RWPE2 (cell line): ENCODE results near the gene LCN6.
"Not testable (repeated sequence)": the region's sequence is repeated elsewhere in the genome, so short reads cannot be mapped to it uniquely, and the experiment has no call there.

Experiments
- ATAC-seq: fragments of 200-7000 bp; cut with Tn5 transposase; 3 replicates; pipeline ENCODE4 v1.9.1; 2021; ENCODE audit warnings: low read depth
- DNase-seq: peaks from one replicate; pipeline ENCODE4 v3.0.0-alpha.2; 2020; ENCODE audit warnings: low spot score
- H3K27ac ChIP-seq: fragments of 450-650 bp; 2 replicates; pipeline ENCODE4 v1.5.1; 2017; ENCODE audit warnings: mild to moderate bottlenecking; ENCODE audit not compliant: poor library complexity, severe bottlenecking
- H3K27me3 ChIP-seq: fragments of 250-450 bp; sonication (Bioruptor Pico); 2 replicates; pipeline ENCODE4 v1.5.1; 2021; ENCODE audit warnings: mild to moderate bottlenecking, moderate library complexity; ENCODE audit not compliant: insufficient read depth, poor library complexity, severe bottlenecking
- H3K36me3 ChIP-seq: fragments of 250-450 bp; sonication (Bioruptor Pico); 2 replicates; pipeline ENCODE4 v1.5.1; 2020; ENCODE audit warnings: low read depth, mild to moderate bottlenecking, moderate library complexity
- H3K4me1 ChIP-seq: fragments of 250-450 bp; sonication (Bioruptor Pico); 2 replicates; pipeline ENCODE4 v1.5.1; 2021; ENCODE audit warnings: mild to moderate bottlenecking, moderate library complexity; ENCODE audit not compliant: insufficient read depth, poor library complexity, severe bottlenecking
- H3K4me3 ChIP-seq: fragments of 250-450 bp; sonication (Bioruptor Pico); 2 replicates; pipeline ENCODE4 v1.5.1; 2021; ENCODE audit warnings: mild to moderate bottlenecking, moderate library complexity; ENCODE audit not compliant: severe bottlenecking
- H3K9me3 ChIP-seq: fragments of 250-450 bp; sonication (Bioruptor Pico); 2 replicates; pipeline ENCODE4 v1.5.1; 2021; ENCODE audit warnings: mild to moderate bottlenecking, moderate library complexity; ENCODE audit not compliant: severe bottlenecking
- CTCF ChIP-seq: fragments of 450-650 bp; IDR thresholded peaks from one replicate; pipeline ENCODE4 v1.5.1; 2017; ENCODE audit warnings: mild to moderate bottlenecking, moderate library complexity; ENCODE audit not compliant: poor library complexity, severe bottlenecking

The LCN6 gene

GRCh38 chr9:136769710-136770191, 21.4 kb upstream of the LCN6 start:
- Histone ChIP-seq H3K27ac (no peak overlapping the region), H3K4me1 (no peaks in the 10 kb centered on the region), H3K9me3 (no peaks in the 10 kb centered on the region), H3K4me3 (no peak overlapping the region), H3K27me3 (peaks cover 5% of the 10 kb centered on the region), H3K36me3 (no peaks in the 10 kb centered on the region)
- ATAC-seq (no peak), DNase-seq (peak; percentile 27)
- no peak for TF ChIP-seq CTCF

DNA sequence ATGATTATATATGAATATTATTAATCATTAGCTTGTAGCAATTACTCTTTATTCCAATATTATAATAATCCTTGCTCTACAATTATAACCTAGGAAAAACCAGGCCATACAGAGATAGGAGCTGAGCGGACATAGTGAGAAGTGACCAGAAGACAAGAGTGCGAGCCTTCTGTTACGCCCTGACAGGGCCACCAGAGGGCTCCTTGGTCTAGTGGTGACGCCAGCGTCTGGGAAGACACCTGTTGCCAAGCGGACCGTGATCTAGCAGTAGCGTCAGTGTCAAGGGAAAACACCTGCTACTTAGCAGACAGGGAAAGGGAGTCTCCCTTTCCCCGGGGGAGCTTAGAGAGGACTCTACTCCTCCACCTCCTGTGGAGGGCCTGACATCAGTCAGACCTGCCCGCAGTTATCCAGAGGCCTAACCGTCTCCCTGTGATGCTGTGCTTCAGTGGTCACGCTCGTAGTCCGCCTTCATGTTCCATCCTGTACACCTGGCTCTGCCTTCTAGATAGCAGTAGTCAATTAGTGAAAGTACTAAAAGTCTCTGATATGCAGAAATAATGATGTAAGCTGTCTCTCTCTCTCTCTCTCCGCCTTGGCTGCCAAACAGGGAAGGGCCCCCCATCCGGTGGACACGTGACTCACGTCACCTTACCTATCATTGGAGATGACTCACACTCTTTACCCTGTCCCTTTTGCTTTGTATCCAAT, 18.2 kb upstream of the LCN6 start:
- DNase-seq: peak; percentile 65
- H3K27ac ChIP-seq, H3K4me1 ChIP-seq, H3K36me3 ChIP-seq, ATAC-seq, H3K27me3 ChIP-seq, H3K4me3 ChIP-seq, H3K9me3 ChIP-seq: not testable (repeated sequence)
- peak; percentile 38 for TF ChIP-seq CTCF

DNA sequence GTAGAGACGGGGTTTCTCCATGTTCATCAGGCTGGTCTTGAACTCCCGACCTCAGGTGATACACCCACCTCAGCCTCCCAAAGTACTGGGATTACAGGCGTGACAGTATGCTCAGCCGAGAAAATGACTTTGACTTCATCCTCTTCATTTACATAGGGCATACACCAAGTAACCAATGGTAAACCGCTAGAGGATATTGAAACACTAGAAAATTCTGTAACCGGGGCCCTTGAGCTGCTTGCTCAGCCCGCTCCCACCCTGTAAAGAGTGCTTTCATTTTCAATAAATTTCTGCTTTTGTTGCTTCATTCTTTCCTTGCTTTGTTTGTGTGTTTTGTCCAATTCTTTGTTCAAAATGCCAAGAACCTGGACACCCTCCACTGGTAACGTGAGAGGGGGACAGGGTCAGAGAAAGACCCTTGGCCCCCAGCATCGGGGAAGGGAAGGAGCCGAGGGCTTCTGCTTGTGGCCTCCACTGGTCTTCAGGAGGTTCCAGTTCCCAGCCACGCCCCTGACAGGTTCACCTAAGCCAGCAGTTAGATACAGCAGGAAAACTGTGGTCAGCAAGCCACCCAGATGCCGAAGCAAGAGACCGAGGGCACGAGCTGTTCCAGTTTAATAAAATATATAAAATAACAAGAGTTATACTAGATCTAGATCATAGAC, 17.6 kb upstream of the LCN6 start:
- not testable (repeated sequence) for H3K36me3 ChIP-seq, H3K27me3 ChIP-seq, H3K27ac ChIP-seq, H3K4me1 ChIP-seq, H3K4me3 ChIP-seq, H3K9me3 ChIP-seq, ATAC-seq
- DNase-seq: peak; percentile 35

- Histone ChIP-seq H3K36me3 (no peaks in the 10 kb centered on the region), H3K4me1 (no peaks in the 10 kb centered on the region), H3K4me3 (no peak overlapping the region), H3K27ac (no peak overlapping the region), H3K9me3 (no peaks in the 10 kb centered on the region), H3K27me3 (peaks cover 5% of the 10 kb centered on the region)
- ATAC-seq (no peak), DNase-seq (peak; percentile 46)
- no peak for TF ChIP-seq CTCF
Measured at GRCh38 chr9:136765041-136765440, 16.7 kb upstream of the LCN6 start.

DNA sequence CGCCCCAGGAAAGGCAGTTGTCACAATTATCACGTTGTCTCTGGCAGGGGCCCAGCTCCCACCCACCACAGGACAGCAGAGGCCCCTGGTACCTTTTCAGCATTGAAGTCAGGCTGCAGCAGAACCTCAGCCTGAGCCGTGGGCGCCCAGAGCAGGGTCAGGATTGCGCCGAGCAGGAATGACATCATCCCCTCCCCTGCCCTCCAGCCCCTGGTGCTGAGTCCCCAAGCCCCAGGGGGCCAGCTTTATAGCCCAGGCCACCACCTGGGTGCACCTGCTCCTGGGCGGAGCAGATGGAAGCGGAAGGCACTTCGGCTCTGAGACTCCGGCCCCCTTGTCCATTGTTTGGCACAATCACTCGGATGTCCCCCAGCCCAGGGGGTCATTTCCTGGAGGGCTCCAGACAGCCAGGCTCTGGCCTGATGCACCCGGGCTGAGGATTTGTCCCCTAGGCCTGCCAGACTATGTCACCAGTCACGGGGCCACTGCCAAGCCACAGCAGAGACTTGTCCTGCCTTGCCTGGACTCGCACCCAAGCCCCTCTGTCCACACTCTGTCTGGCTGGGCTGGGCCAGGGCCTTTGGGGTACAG, 16.1 kb upstream of the LCN6 start, which contains the start of gene LCN15:
LCN15 (minus strand) TSS at position 218 of the 591 bp plus-strand sequence; CDS start at position 188, 30 bp downstream.
- DNase-seq: peak; percentile 55
- ATAC-seq: no peak
- Histone ChIP-seq H3K27me3 (peaks cover 5% of the 10 kb centered on the region), H3K4me1 (no peaks in the 10 kb centered on the region), H3K4me3 (no peak within 1 kb of the TSS), H3K36me3 (no peaks in the 10 kb centered on the region), H3K27ac (no peak within 1 kb of the TSS), H3K9me3 (no peaks in the 10 kb centered on the region)
- no peak for TF ChIP-seq CTCF
